K562 (cell line): ENCODE data around the gene DDR1. TPM values are rescaled to one million over a fixed set of nuclear protein-coding genes. Genes with fewer than 3 reads are reported as not detected.

Source experiments
- ESRRA ChIP-seq: fragments of 450-650 bp; IDR thresholded peaks from 2 replicates; pipeline ENCODE4 v1.6.1; 2014; ENCODE audit warnings: low read depth, mild to moderate bottlenecking, moderate library complexity, borderline replicate concordance
- ESRRB ChIP-seq: fragments of 250-450 bp; sonication (Bioruptor Pico); IDR thresholded peaks from 2 replicates; pipeline ENCODE4 v1.5.0; 2020; ENCODE audit warnings: mild to moderate bottlenecking, moderate library complexity, borderline replicate concordance
- FOXK2 ChIP-seq, 2 experiments: fragments of 450-650 bp; IDR thresholded peaks in 1 of 2; conservative IDR thresholded peaks in 1 of 2; 2 replicates each; pipeline ENCODE4 v1.6.1; 2016; ENCODE audit warnings: low read depth in 2 of 2, mild to moderate bottlenecking in 1 of 2
- KLF16 ChIP-seq: IDR thresholded peaks from 2 replicates; pipeline ENCODE4 v1.6.1; 2016; ENCODE audit warnings: antibody characterized with exemption
- WHSC1 ChIP-seq: IDR thresholded peaks from one replicate; pipeline ENCODE4 v1.6.1; 2012; ENCODE audit warnings: low read length, control low read depth, inconsistent platforms
- XRCC4 ChIP-seq: IDR thresholded peaks from one replicate; pipeline ENCODE4 v1.6.1; 2011; ENCODE audit not compliant: insufficient read depth, insufficient read length; ENCODE audit errors: extremely low read depth
- ZNF695 ChIP-seq: fragments of 450-650 bp; formaldehyde crosslinking; IDR thresholded peaks from 2 replicates; pipeline ENCODE4 v1.4.0; 2020; ENCODE audit warnings: mild to moderate bottlenecking, moderate library complexity
- polyA plus RNA-seq, 8 experiments: library from polyadenylated mRNA; depleted of rRNA in 4 of 8; stranded (reverse) in 5 of 8; unstranded in 3 of 8; fragments of >200 nt; fragmentation: Nextera tagmentation in 2 of 8; fragmentation: Illumina TruSeq in 1 of 8; extraction: Ambion mirVana in 2 of 8; extraction: Trizol in 1 of 8; gene quantifications; 2 replicates each; pipeline versions ENCODE4 v1.2.1 to v1.2.3, GENCODE V29; 2011 to 2014; ENCODE audit warnings: inconsistent platforms in 1 of 8, missing spikeins in 1 of 8
- total RNA-seq, 7 experiments: library from RNA; depleted of rRNA in 6 of 7; stranded (reverse); fragments of >200 nt in 6 of 7; fragmentation: Illumina TruSeq in 2 of 7; extraction: Trizol in 2 of 7; gene quantifications; 2 replicates each; pipeline versions ENCODE4 v1.2.1 to v1.2.3, GENCODE V29; 2011 to 2021; ENCODE audit warnings: low replicate concordance in 1 of 7
- TF ChIP-seq, protein P1 (sequence below): sonication (generic); formaldehyde crosslinking; IDR thresholded peaks from 2 replicates; pipeline ENCODE4 v1.8.1; 2023; ENCODE audit warnings: missing genetic modification reagents, mild to moderate bottlenecking, borderline replicate concordance

Gene DDR1
- total and polyA plus RNA-seq, 9 of the 15 experiments (the other 6 are each of a cell fraction or from before 2014, with no cell fraction given): 1.4 to 44.6 (median 12.2) TPM

- TF ChIP-seq, protein P1, sequence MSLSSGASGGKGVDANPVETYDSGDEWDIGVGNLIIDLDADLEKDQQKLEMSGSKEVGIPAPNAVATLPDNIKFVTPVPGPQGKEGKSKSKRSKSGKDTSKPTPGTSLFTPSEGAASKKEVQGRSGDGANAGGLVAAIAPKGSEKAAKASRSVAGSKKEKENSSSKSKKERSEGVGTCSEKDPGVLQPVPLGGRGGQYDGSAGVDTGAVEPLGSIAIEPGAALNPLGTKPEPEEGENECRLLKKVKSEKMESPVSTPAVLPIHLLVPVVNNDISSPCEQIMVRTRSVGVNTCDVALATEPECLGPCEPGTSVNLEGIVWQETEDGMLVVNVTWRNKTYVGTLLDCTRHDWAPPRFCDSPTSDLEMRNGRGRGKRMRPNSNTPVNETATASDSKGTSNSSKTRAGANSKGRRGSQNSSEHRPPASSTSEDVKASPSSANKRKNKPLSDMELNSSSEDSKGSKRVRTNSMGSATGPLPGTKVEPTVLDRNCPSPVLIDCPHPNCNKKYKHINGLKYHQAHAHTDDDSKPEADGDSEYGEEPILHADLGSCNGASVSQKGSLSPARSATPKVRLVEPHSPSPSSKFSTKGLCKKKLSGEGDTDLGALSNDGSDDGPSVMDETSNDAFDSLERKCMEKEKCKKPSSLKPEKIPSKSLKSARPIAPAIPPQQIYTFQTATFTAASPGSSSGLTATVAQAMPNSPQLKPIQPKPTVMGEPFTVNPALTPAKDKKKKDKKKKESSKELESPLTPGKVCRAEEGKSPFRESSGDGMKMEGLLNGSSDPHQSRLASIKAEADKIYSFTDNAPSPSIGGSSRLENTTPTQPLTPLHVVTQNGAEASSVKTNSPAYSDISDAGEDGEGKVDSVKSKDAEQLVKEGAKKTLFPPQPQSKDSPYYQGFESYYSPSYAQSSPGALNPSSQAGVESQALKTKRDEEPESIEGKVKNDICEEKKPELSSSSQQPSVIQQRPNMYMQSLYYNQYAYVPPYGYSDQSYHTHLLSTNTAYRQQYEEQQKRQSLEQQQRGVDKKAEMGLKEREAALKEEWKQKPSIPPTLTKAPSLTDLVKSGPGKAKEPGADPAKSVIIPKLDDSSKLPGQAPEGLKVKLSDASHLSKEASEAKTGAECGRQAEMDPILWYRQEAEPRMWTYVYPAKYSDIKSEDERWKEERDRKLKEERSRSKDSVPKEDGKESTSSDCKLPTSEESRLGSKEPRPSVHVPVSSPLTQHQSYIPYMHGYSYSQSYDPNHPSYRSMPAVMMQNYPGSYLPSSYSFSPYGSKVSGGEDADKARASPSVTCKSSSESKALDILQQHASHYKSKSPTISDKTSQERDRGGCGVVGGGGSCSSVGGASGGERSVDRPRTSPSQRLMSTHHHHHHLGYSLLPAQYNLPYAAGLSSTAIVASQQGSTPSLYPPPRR (CRISPR knock-in tag): no peak
- TF ChIP-seq ZNF695 (no peak), FOXK2 (conservative IDR thresholded peaks at IDR 0.05 in 1 of 2, IDR thresholded peaks at IDR 0.05 in 1 of 2; ENCODE audit: low read depth in 2 of 2) (no peak), KLF16 (no peak), XRCC4 (no peak), ESRRA (no peak), ESRRB (no peak), WHSC1 (no peak)
These were observed 62.9 kb downstream of the DDR1 start (continued) for GRCh38 chr6:30947231-30947630.
